ENCODE measurements around the gene NEUROD6. TPM values are rescaled to one million over a fixed set of nuclear protein-coding genes. Genes with fewer than 3 reads are reported as not detected.

The NEUROD6 gene
- total RNA-seq, 2 donors from 2014 or later, result not detected

- no peaks in the 10 kb centered on the region for H3K9me3 ChIP-seq
- no peak overlapping the region for H3K4me3 ChIP-seq
- H3K27me3 ChIP-seq, result no peaks in the 10 kb centered on the region
- no peak overlapping the region for H3K27ac ChIP-seq
- intact Hi-C loops (cut with DNase I), result no loop called here
- no peak for DNase-seq
- H3K4me1 ChIP-seq, result no peaks in the 10 kb centered on the region
- H3K9ac ChIP-seq (ENCODE audit: low read depth in 2 of 2, low read length in 2 of 2), result no peak overlapping the region
- H3K36me3 ChIP-seq, result no peaks in the 10 kb centered on the region
- TF ChIP-seq CTCF (IDR thresholded peaks at IDR 0.05), result no peak
These were observed 17.9 kb upstream of the NEUROD6 start for GRCh38 chr7:31358467-31358866.

GRCh38 chr7:31345421-31345820, 4.9 kb upstream of the NEUROD6 start:
- no peaks in the 10 kb centered on the region for H3K4me1 ChIP-seq
- no peak overlapping the region for H3K9ac ChIP-seq (ENCODE audit: low read depth in 2 of 2, low read length in 2 of 2)
- no peak for TF ChIP-seq CTCF (IDR thresholded peaks at IDR 0.05)
- H3K4me3 ChIP-seq, result no peak overlapping the region
- no peak for DNase-seq
- no peaks in the 10 kb centered on the region for H3K27me3 ChIP-seq
- intact Hi-C loops (cut with DNase I), result no loop called here
- H3K36me3 ChIP-seq, result no peaks in the 10 kb centered on the region
- no peak overlapping the region for H3K27ac ChIP-seq
- H3K9me3 ChIP-seq, result no peaks in the 10 kb centered on the region

GRCh38 chr7:31343516-31344305, 3.2 kb upstream of the NEUROD6 start:
- H3K9me3 ChIP-seq, result no peaks in the 10 kb centered on the region
- no peak overlapping the region for H3K9ac ChIP-seq (ENCODE audit: low read depth in 2 of 2, low read length in 2 of 2)
- no peak for DNase-seq
- H3K36me3 ChIP-seq, result no peaks in the 10 kb centered on the region
- no peak for TF ChIP-seq CTCF (IDR thresholded peaks at IDR 0.05)
- no peak overlapping the region for H3K4me3 ChIP-seq
- H3K27ac ChIP-seq, result no peak overlapping the region
- H3K4me1 ChIP-seq, result no peaks in the 10 kb centered on the region
- intact Hi-C loops (cut with DNase I), result no loop called here
- H3K27me3 ChIP-seq, result no peaks in the 10 kb centered on the region

GRCh38 chr7:31341141-31341540, 615 bp upstream of the NEUROD6 start:
- TF ChIP-seq CTCF (IDR thresholded peaks at IDR 0.05), result no peak
- intact Hi-C loops (cut with DNase I), result no loop called here
- no peaks in the 10 kb centered on the region for H3K9me3 ChIP-seq
- no peaks in the 10 kb centered on the region for H3K36me3 ChIP-seq
- H3K27me3 ChIP-seq, result peaks cover 11% of the 10 kb centered on the region
- no peak for DNase-seq
- H3K4me1 ChIP-seq, result no peaks in the 10 kb centered on the region
- no peak overlapping the region for H3K4me3 ChIP-seq
- no peak overlapping the region for H3K27ac ChIP-seq
- H3K9ac ChIP-seq (ENCODE audit: low read depth in 2 of 2, low read length in 2 of 2), result no peak overlapping the region

- intact Hi-C loops (cut with DNase I), result no loop called here
- H3K9ac ChIP-seq (ENCODE audit: low read depth in 2 of 2, low read length in 2 of 2), result no peak overlapping the region
- no peaks in the 10 kb centered on the region for H3K9me3 ChIP-seq
- no peak overlapping the region for H3K27ac ChIP-seq
- DNase-seq, result no peak
- H3K4me1 ChIP-seq, result no peaks in the 10 kb centered on the region
- no peak for TF ChIP-seq CTCF (IDR thresholded peaks at IDR 0.05)
- no peaks in the 10 kb centered on the region for H3K36me3 ChIP-seq
- peaks cover 16% of the 10 kb centered on the region for H3K27me3 ChIP-seq
- no peak overlapping the region for H3K4me3 ChIP-seq
These were observed 475 bp downstream of the NEUROD6 start for GRCh38 chr7:31340051-31340450.

All from colonic mucosa (tissue), 4 donors.